CD4-positive, alpha-beta T cell treated with Interferon alpha-2 for 1 hour (primary cell): ENCODE results near the gene ELOA.
"Not testable (repeated sequence)": the region's sequence is repeated elsewhere in the genome, so short reads cannot be mapped to it uniquely, and the experiment has no call there.

Experiments used
- DNase-seq, 2 donors: peaks; one replicate each; pipeline ENCODE4 v3.0.0-alpha.2; 2020 to 2022

ELOA gene

GRCh38 chr1:23787701-23788100 lies 44.4 kb downstream of the ELOA start:
- no peak for DNase-seq

GRCh38 chr1:23788695-23789094 lies 45.4 kb downstream of the ELOA start:
- no peak for DNase-seq

GRCh38 chr1:23790696-23791515 lies 47.6 kb downstream of the ELOA start, which contains the start of gene LYPLA2:
LYPLA2 (plus strand) TSS chr1:23791145; CDS start chr1:23792683, 1,538 bp downstream.
- DNase-seq, result peak; percentile 82 to 88

- DNase-seq, result peak in 1 of 2 donors; percentile 34
These were observed 48.3 kb downstream of the ELOA start for GRCh38 chr1:23791516-23792047.

- DNase-seq, result no peak
These were observed 49.1 kb downstream of the ELOA start for GRCh38 chr1:23792151-23792945.

GRCh38 chr1:23793018-23793781 lies 49.9 kb downstream of the ELOA start:
- peak in 1 of 2 donors; percentile 44 for DNase-seq

- no peak for DNase-seq
These were observed 50.8 kb downstream of the ELOA start for GRCh38 chr1:23793861-23794731.

GRCh38 chr1:23794732-23795182 lies 51.5 kb downstream of the ELOA start:
- DNase-seq, result not testable (repeated sequence)

- no peak for DNase-seq
These were observed 52.6 kb downstream of the ELOA start for GRCh38 chr1:23795676-23796465.

- no peak for DNase-seq
These were observed 53.4 kb downstream of the ELOA start for GRCh38 chr1:23796466-23797271.

GRCh38 chr1:23797478-23798448 lies 54.5 kb downstream of the ELOA start:
- no peak for DNase-seq

GRCh38 chr1:23798662-23799142 lies 55.4 kb downstream of the ELOA start:
- DNase-seq, result no peak

GRCh38 chr1:23799255-23799569 lies 55.9 kb downstream of the ELOA start:
- DNase-seq, result no peak

- peak; percentile 33 to 44 for DNase-seq
These were observed 56.5 kb downstream of the ELOA start for GRCh38 chr1:23799570-23800399.

- peak; percentile 96 to 97 for DNase-seq
These were observed 57.4 kb downstream of the ELOA start, which contains the start of gene GALE for GRCh38 chr1:23800400-23801337. GALE (minus strand) TSS chr1:23800754; CDS start chr1:23799007, 1,747 bp downstream.

GRCh38 chr1:23801338-23801748 lies 58.1 kb downstream of the ELOA start:
- no peak for DNase-seq
